Skeletal muscle tissue (tissue), 4 donors: ENCODE measurements around the gene LDLRAD3. TPM values are rescaled to one million over a fixed set of nuclear protein-coding genes. Genes with fewer than 3 reads are reported as not detected.

Experiments
- H3K27ac ChIP-seq: one replicate; pipeline ENCODE4 v1.7.0; 2013; ENCODE audit warnings: mild to moderate bottlenecking, low read depth, low read length, inconsistent platforms
- H3K27me3 ChIP-seq, 3 donors: one replicate each; pipeline ENCODE4 v1.7.0; 2013; ENCODE audit warnings: low read length in 3 of 3; ENCODE audit not compliant: control insufficient read depth in 3 of 3, insufficient read depth in 3 of 3
- H3K36me3 ChIP-seq, 3 donors: one replicate each; pipeline ENCODE4 v1.7.0; 2013; ENCODE audit warnings: low read length in 3 of 3; ENCODE audit not compliant: control insufficient read depth in 3 of 3, insufficient read depth in 3 of 3
- H3K4me1 ChIP-seq, 3 donors: one replicate each; pipeline ENCODE4 v1.7.0; 2013; ENCODE audit warnings: low read length in 3 of 3, mild to moderate bottlenecking in 3 of 3; ENCODE audit not compliant: control insufficient read depth in 3 of 3, insufficient read depth in 3 of 3
- H3K4me3 ChIP-seq, 3 donors: one replicate each; pipeline ENCODE4 v1.7.0; 2013; ENCODE audit warnings: low read length in 3 of 3
- H3K9ac ChIP-seq, 3 donors: one replicate each; pipeline ENCODE4 v1.7.0; 2013; ENCODE audit warnings: low read length in 3 of 3, mild to moderate bottlenecking in 3 of 3, moderate library complexity in 2 of 3, low read depth in 1 of 3
- H3K9me3 ChIP-seq, 3 donors: one replicate each; pipeline ENCODE4 v1.7.0; 2013; ENCODE audit warnings: low read length in 3 of 3; ENCODE audit not compliant: control insufficient read depth in 3 of 3
- total RNA-seq: library from RNA; depleted of rRNA; stranded (reverse); fragments of >200 nt; gene quantifications from one replicate; pipeline ENCODE4 v1.2.3, GENCODE V29; 2014
- donor health status: Osteomylitis.

LDLRAD3 gene
- total RNA-seq, 1 donor from 2014 or later = 39.1 TPM

GRCh38 chr11:35969089-35970042 lies 25.5 kb downstream of the LDLRAD3 start:
- Histone ChIP-seq H3K9me3 (no peaks in the 10 kb centered on the region), H3K4me1 (peaks cover 0 to 3% (median 0%) of the 10 kb centered on the region in 3 donors), H3K9ac (no peak overlapping the region), H3K36me3 (no peaks in the 10 kb centered on the region), H3K27me3 (no peaks in the 10 kb centered on the region), H3K4me3 (no peak overlapping the region), H3K27ac (no peak overlapping the region)

- no peaks in the 10 kb centered on the region for H3K36me3 ChIP-seq
- H3K4me1 ChIP-seq = peaks cover 0 to 7% (median 5%) of the 10 kb centered on the region in 3 donors
- no peaks in the 10 kb centered on the region for H3K27me3 ChIP-seq
These were observed 26.6 kb downstream of the LDLRAD3 start for GRCh38 chr11:35970445-35970844.

GRCh38 chr11:35971841-35972422 lies 28.1 kb downstream of the LDLRAD3 start:
- no peak overlapping the region for H3K4me3 ChIP-seq
- H3K9ac ChIP-seq = no peak overlapping the region
- no peaks in the 10 kb centered on the region for H3K36me3 ChIP-seq
- no peaks in the 10 kb centered on the region for H3K27me3 ChIP-seq
- no peaks in the 10 kb centered on the region for H3K9me3 ChIP-seq
- no peak overlapping the region for H3K27ac ChIP-seq
- H3K4me1 ChIP-seq = peaks cover 0 to 7% (median 5%) of the 10 kb centered on the region in 3 donors

More at GRCh38 chr11:35970445-35970844, 26.6 kb downstream of the LDLRAD3 start:
- H3K4me3 ChIP-seq = no peak overlapping the region
- no peak overlapping the region for H3K27ac ChIP-seq
- no peaks in the 10 kb centered on the region for H3K9me3 ChIP-seq
- no peak overlapping the region for H3K9ac ChIP-seq

GRCh38 chr11:35974882-35975589 lies 31.2 kb downstream of the LDLRAD3 start:
- Histone ChIP-seq H3K27ac (no peak overlapping the region), H3K9ac (no peak overlapping the region), H3K4me1 (peaks cover 0 to 12% (median 6%) of the 10 kb centered on the region in 3 donors), H3K9me3 (no peaks in the 10 kb centered on the region), H3K27me3 (no peaks in the 10 kb centered on the region), H3K4me3 (no peak overlapping the region), H3K36me3 (no peaks in the 10 kb centered on the region)

GRCh38 chr11:35976434-35976833 lies 32.6 kb downstream of the LDLRAD3 start:
- Histone ChIP-seq H3K4me3 (no peak overlapping the region), H3K9me3 (no peaks in the 10 kb centered on the region)

GRCh38 chr11:35978183-35978582 lies 34.3 kb downstream of the LDLRAD3 start:
- H3K27me3 ChIP-seq = no peaks in the 10 kb centered on the region

More at GRCh38 chr11:35976434-35976833, 32.6 kb downstream of the LDLRAD3 start:
- H3K9ac ChIP-seq = no peak overlapping the region
- H3K27me3 ChIP-seq = no peaks in the 10 kb centered on the region
- H3K4me1 ChIP-seq = peaks cover under 1 to 13% (median 9%) of the 10 kb centered on the region in 3 donors
- no peaks in the 10 kb centered on the region for H3K36me3 ChIP-seq
- no peak overlapping the region for H3K27ac ChIP-seq

GRCh38 chr11:35978891-35979290 lies 35.0 kb downstream of the LDLRAD3 start:
- Histone ChIP-seq H3K4me3 (no peak overlapping the region), H3K36me3 (no peaks in the 10 kb centered on the region), H3K9me3 (no peaks in the 10 kb centered on the region), H3K4me1 (peaks cover 10 to 24% (median 15%) of the 10 kb centered on the region in 3 donors), H3K27me3 (no peaks in the 10 kb centered on the region), H3K27ac (no peak overlapping the region), H3K9ac (no peak overlapping the region)

More at GRCh38 chr11:35978183-35978582, 34.3 kb downstream of the LDLRAD3 start:
- Histone ChIP-seq H3K4me3 (no peak overlapping the region), H3K27ac (no peak overlapping the region), H3K36me3 (no peaks in the 10 kb centered on the region), H3K4me1 (peaks cover 10 to 24% (median 15%) of the 10 kb centered on the region in 3 donors), H3K9me3 (no peaks in the 10 kb centered on the region), H3K9ac (no peak overlapping the region)

GRCh38 chr11:35980686-35981390 lies 37.0 kb downstream of the LDLRAD3 start:
- Histone ChIP-seq H3K36me3 (no peaks in the 10 kb centered on the region), H3K9ac (no peak overlapping the region), H3K27me3 (no peaks in the 10 kb centered on the region), H3K27ac (peak overlapping the region; percentile 64), H3K4me1 (peaks cover 10 to 20% (median 11%) of the 10 kb centered on the region in 3 donors), H3K4me3 (no peak overlapping the region), H3K9me3 (no peaks in the 10 kb centered on the region)

GRCh38 chr11:35981581-35981980 lies 37.7 kb downstream of the LDLRAD3 start:
- no peaks in the 10 kb centered on the region for H3K36me3 ChIP-seq
- H3K27ac ChIP-seq = no peak overlapping the region
- H3K27me3 ChIP-seq = no peaks in the 10 kb centered on the region
- H3K4me1 ChIP-seq = peaks cover 10 to 20% (median 11%) of the 10 kb centered on the region in 3 donors
- no peaks in the 10 kb centered on the region for H3K9me3 ChIP-seq
- peak overlapping the region in 1 of 3 donors; percentile 11 for H3K4me3 ChIP-seq
- no peak overlapping the region for H3K9ac ChIP-seq
